GM23248 (cell line): ENCODE data around the gene ZFP57.

Experiments used
- EZH2 ChIP-seq: fragments of 200-600 bp; sonication (generic); IDR thresholded peaks from 2 replicates; pipeline ENCODE4 v1.6.1; 2018; ENCODE audit warnings: antibody characterized with exemption, mild to moderate bottlenecking; ENCODE audit not compliant: insufficient read depth, poor library complexity, severe bottlenecking
- EZH2phosphoT487 ChIP-seq: fragments of 200-600 bp; sonication (generic); IDR thresholded peaks from 2 replicates; pipeline ENCODE4 v1.6.1; 2018; ENCODE audit warnings: antibody characterized with exemption, moderate library complexity, mild to moderate bottlenecking, low read depth; ENCODE audit not compliant: insufficient read depth

DNA sequence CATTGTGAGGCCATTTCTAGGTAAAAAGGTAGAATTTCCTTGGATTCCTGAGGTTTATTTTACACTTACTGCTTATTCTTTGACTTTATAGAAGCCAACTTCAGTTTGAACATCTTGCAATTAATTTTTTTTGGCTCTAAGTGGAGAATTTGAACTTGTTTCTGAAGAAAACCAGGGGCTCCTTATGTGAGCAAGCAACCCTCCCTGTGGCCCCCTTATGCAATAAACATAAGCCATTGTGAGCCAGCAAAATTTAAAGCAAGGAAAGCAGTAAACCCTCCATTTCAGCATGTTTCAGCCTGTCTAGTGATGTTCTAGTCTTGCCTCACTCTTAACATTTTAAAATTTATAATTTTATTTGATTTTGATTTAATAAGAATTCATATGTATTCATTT lies 47.9 kb upstream of the ZFP57 start:
- TF ChIP-seq EZH2, result no peak
- no peak for TF ChIP-seq EZH2phosphoT487
